Uterus (tissue), 4 donors: Measurements from ENCODE around the gene LHCGR. TPM values are rescaled to one million over a fixed set of nuclear protein-coding genes. Genes with fewer than 3 reads are reported as not detected.

Experiments
- DNase-seq, 2 donors: peaks; one replicate each; pipeline ENCODE4 v3.0.0-alpha.2; 2019 to 2020
- H3K27ac ChIP-seq, 2 donors: fragments of 200-600 bp; sonication (generic); 1 replicate in 1 of 2; 2 replicates in 1 of 2; pipeline ENCODE4 v1.5.1; 2016 to 2018
- H3K27me3 ChIP-seq, 2 donors: fragments of 200-600 bp; sonication (generic); one replicate each; pipeline ENCODE4 v1.5.1; 2018 to 2019; ENCODE audit warnings: control low read depth in 1 of 2
- H3K36me3 ChIP-seq, 2 donors: fragments of 200-600 bp; sonication (generic); one replicate each; pipeline ENCODE4 v1.5.1; 2019; ENCODE audit warnings: control low read depth in 1 of 2
- H3K4me1 ChIP-seq, 2 donors: fragments of 200-600 bp; sonication (generic); one replicate each; pipeline ENCODE4 v1.5.1; 2018 to 2019; ENCODE audit warnings: control low read depth in 1 of 2
- H3K4me3 ChIP-seq, 2 donors: fragments of 200-600 bp; sonication (generic); 1 replicate in 1 of 2; 2 replicates in 1 of 2; pipeline ENCODE4 v1.5.1; 2018 to 2019; ENCODE audit warnings: mild to moderate bottlenecking in 1 of 2
- H3K9me3 ChIP-seq, 2 donors: fragments of 200-600 bp; sonication (generic); one replicate each; pipeline ENCODE4 v1.5.1; 2019; ENCODE audit warnings: control low read depth in 1 of 2
- CTCF ChIP-seq, 4 experiments: fragments of 200-600 bp in 2 of 4; fragments of 450-650 bp in 2 of 4; sonication (generic) in 2 of 4; IDR thresholded peaks; one replicate each; pipeline ENCODE4 v1.5.1; 2016 to 2019; ENCODE audit warnings: antibody characterized with exemption in 4 of 4, mild to moderate bottlenecking in 2 of 4, moderate library complexity in 1 of 4
- POLR2A ChIP-seq, 2 donors: fragments of 450-650 bp; IDR thresholded peaks; one replicate each; pipeline ENCODE4 v1.6.1; 2016; ENCODE audit warnings: antibody characterized with exemption in 2 of 2, mild to moderate bottlenecking in 1 of 2, moderate library complexity in 1 of 2
- intact Hi-C: fragments of 100-400 bp; cut with DNase I; formaldehyde crosslinking; loops from one replicate; pipeline ENCODE4 v1.15.1; 2023; ENCODE audit warnings: low total_unique reads
- total RNA-seq, 4 donors: library from RNA; depleted of rRNA in 3 of 4; stranded (reverse); fragments of >200 nt in 3 of 4; gene quantifications; one replicate each; pipeline versions ENCODE4 v1.1.0 to v1.2.4, GENCODE V29; 2014 to 2023
- donor health status: DM: yes; HTN: yes; CAD: no.

LHCGR gene
- total RNA-seq, 4 donors from 2014 or later: 0.48 TPM; not detected in 3

- intact Hi-C loops: no loop called here
- DNase-seq: no peak
- Histone ChIP-seq H3K27me3 (no peaks in the 10 kb centered on the region), H3K9me3 (no peaks in the 10 kb centered on the region), H3K4me3 (no peak overlapping the region), H3K27ac (no peak overlapping the region), H3K4me1 (no peaks in the 10 kb centered on the region), H3K36me3 (no peaks in the 10 kb centered on the region)
- TF ChIP-seq POLR2A (IDR thresholded peaks at IDR 0.05) (no peak), CTCF (IDR thresholded peaks at IDR 0.05) (no peak)
Observed at GRCh38 chr2:48790407-48791170, 35.1 kb upstream of the LHCGR start.

- intact Hi-C loops: no loop called here
- no peaks in the 10 kb centered on the region for H3K36me3 ChIP-seq
- no peak for TF ChIP-seq POLR2A (IDR thresholded peaks at IDR 0.05)
- no peak for TF ChIP-seq CTCF (IDR thresholded peaks at IDR 0.05)
- H3K4me3 ChIP-seq: no peak overlapping the region
- H3K27ac ChIP-seq: no peak overlapping the region
- H3K9me3 ChIP-seq: no peaks in the 10 kb centered on the region
- H3K27me3 ChIP-seq: no peaks in the 10 kb centered on the region
- no peak for DNase-seq
- H3K4me1 ChIP-seq: no peaks in the 10 kb centered on the region
Observed at GRCh38 chr2:48787580-48787979, 32.1 kb upstream of the LHCGR start.

GRCh38 chr2:48781366-48781765 lies 25.8 kb upstream of the LHCGR start:
- Histone ChIP-seq H3K27ac (no peak overlapping the region), H3K4me1 (no peaks in the 10 kb centered on the region), H3K36me3 (no peaks in the 10 kb centered on the region), H3K9me3 (no peaks in the 10 kb centered on the region), H3K27me3 (no peaks in the 10 kb centered on the region), H3K4me3 (no peak overlapping the region)
- intact Hi-C loops: no loop called here
- no peak for DNase-seq
- no peak for TF ChIP-seq POLR2A (IDR thresholded peaks at IDR 0.05)
- TF ChIP-seq CTCF (IDR thresholded peaks at IDR 0.05): no peak

GRCh38 chr2:48779019-48779716 lies 23.6 kb upstream of the LHCGR start:
- Histone ChIP-seq H3K27ac (no peak overlapping the region), H3K4me1 (no peaks in the 10 kb centered on the region), H3K36me3 (no peaks in the 10 kb centered on the region), H3K27me3 (no peaks in the 10 kb centered on the region), H3K4me3 (no peak overlapping the region), H3K9me3 (no peaks in the 10 kb centered on the region)
- no peak for DNase-seq
- no peak for TF ChIP-seq CTCF (IDR thresholded peaks at IDR 0.05)
- no peak for TF ChIP-seq POLR2A (IDR thresholded peaks at IDR 0.05)
- intact Hi-C loops: no loop called here

- TF ChIP-seq POLR2A (IDR thresholded peaks at IDR 0.05) (no peak), CTCF (IDR thresholded peaks at IDR 0.05) (no peak)
Observed at GRCh38 chr2:48774251-48774650, 18.7 kb upstream of the LHCGR start.

More at GRCh38 chr2:48774251-48774650, 18.7 kb upstream of the LHCGR start:
- intact Hi-C loops: no loop called here
- Histone ChIP-seq H3K4me3 (no peak overlapping the region), H3K9me3 (no peaks in the 10 kb centered on the region), H3K4me1 (no peaks in the 10 kb centered on the region), H3K36me3 (no peaks in the 10 kb centered on the region), H3K27me3 (no peaks in the 10 kb centered on the region), H3K27ac (no peak overlapping the region)
- DNase-seq: no peak
